ENCODE measurements around the gene NFASC.

Gene NFASC

GRCh38 chr1:205068001-205068400 lies 197.3 kb downstream of the NFASC start:
- no peak for TF ChIP-seq JUND (IDR thresholded peaks at IDR 0.05; ENCODE audit: low read depth)
- in situ Hi-C loops (cut with HindIII; ENCODE audit: low pct_unique_long_range_greater_than_20kb, low sequenced_read_pairs), result no loop called here
- DNase-seq (ENCODE audit: low read depth in 1 of 2, low spot score in 1 of 2), result no peak

DNA sequence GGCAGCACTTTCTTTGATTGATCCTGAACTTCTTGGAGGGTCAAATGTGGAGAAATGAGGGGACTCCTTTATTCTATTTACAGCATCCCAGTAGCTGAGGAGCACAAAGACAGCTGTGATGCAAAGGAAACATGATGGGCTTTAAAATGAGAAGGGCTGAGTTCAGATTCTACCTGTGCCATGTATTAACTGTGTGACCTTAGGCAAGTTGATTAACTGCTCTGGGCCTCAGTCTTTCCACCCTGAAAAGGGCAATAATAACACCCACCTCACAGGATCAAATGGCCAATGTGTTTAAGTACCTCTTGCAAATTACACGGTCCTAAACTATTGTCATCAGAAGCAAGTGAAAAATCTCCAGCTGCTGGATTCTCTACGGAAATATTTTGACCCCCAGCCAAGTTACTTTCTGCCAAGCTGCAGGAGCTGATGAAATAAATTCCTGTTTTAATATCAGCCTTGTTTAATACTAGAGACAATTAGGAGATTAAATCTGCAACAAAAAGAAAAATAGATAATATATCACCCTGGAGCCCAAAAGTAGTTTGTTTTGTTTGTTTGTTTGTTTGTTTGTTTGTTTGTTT lies 197.9 kb downstream of the NFASC start:
- in situ Hi-C loops (cut with HindIII; ENCODE audit: low pct_unique_long_range_greater_than_20kb, low sequenced_read_pairs), result no loop called here
- no peak for DNase-seq (ENCODE audit: low read depth in 1 of 2, low spot score in 1 of 2)
- TF ChIP-seq JUND (IDR thresholded peaks at IDR 0.05; ENCODE audit: low read depth), result no peak

GRCh38 chr1:205069371-205070125 lies 198.9 kb downstream of the NFASC start:
- in situ Hi-C loops (cut with HindIII; ENCODE audit: low pct_unique_long_range_greater_than_20kb, low sequenced_read_pairs), result no loop called here
- TF ChIP-seq JUND (IDR thresholded peaks at IDR 0.05; ENCODE audit: low read depth), result no peak
- no peak for DNase-seq (ENCODE audit: low read depth in 1 of 2, low spot score in 1 of 2)

DNA sequence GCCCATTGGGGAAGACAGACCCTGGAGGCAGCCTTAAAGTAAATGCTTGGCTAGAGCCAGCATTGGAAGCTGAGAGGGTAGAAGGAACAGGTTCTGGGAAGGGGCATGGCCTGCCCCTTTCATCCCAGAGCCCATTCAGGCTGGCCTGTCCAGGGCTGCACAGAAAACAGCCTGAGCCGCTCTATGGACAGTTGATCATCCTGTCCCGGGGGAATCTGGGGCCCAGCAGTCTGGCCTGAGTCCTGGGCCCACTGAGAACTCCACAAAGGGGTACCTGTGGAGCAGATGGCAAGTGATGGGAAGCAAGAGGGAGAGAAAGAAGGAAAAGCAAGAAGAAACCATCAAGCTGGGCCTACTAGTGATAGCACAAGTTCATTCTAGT lies 200.4 kb downstream of the NFASC start:
- in situ Hi-C loops (cut with HindIII; ENCODE audit: low pct_unique_long_range_greater_than_20kb, low sequenced_read_pairs), result no loop called here
- DNase-seq (ENCODE audit: low read depth in 1 of 2, low spot score in 1 of 2), result no peak
- TF ChIP-seq JUND (IDR thresholded peaks at IDR 0.05; ENCODE audit: low read depth), result no peak

- in situ Hi-C loops (cut with HindIII; ENCODE audit: low pct_unique_long_range_greater_than_20kb, low sequenced_read_pairs), result no loop called here
- DNase-seq (ENCODE audit: low read depth in 1 of 2, low spot score in 1 of 2), result no peak
- no peak for TF ChIP-seq JUND (IDR thresholded peaks at IDR 0.05; ENCODE audit: low read depth)
Observed at GRCh38 chr1:205071801-205072200, 201.1 kb downstream of the NFASC start.

GRCh38 chr1:205072286-205072685 lies 201.6 kb downstream of the NFASC start:
- in situ Hi-C loops (cut with HindIII; ENCODE audit: low pct_unique_long_range_greater_than_20kb, low sequenced_read_pairs), result no loop called here
- no peak for TF ChIP-seq JUND (IDR thresholded peaks at IDR 0.05; ENCODE audit: low read depth)
- DNase-seq (ENCODE audit: low read depth in 1 of 2, low spot score in 1 of 2), result no peak
